HG03159 (cell line): ENCODE measurements around the gene CENPT.
"Not testable (repeated sequence)": the region's sequence is repeated elsewhere in the genome, so short reads cannot be mapped to it uniquely, and the experiment has no call there.

Experiments used
- ATAC-seq: cut with Tn5 transposase; IDR thresholded peaks from one replicate; pipeline ENCODE4 v1.9.1; 2021; ENCODE audit warnings: mild to moderate bottlenecking, moderate library complexity; ENCODE audit not compliant: unreplicated experiment

Gene CENPT

GRCh38 chr16:67877064-67877463, 29.6 kb upstream of the CENPT start:
- ATAC-seq = no peak

DNA sequence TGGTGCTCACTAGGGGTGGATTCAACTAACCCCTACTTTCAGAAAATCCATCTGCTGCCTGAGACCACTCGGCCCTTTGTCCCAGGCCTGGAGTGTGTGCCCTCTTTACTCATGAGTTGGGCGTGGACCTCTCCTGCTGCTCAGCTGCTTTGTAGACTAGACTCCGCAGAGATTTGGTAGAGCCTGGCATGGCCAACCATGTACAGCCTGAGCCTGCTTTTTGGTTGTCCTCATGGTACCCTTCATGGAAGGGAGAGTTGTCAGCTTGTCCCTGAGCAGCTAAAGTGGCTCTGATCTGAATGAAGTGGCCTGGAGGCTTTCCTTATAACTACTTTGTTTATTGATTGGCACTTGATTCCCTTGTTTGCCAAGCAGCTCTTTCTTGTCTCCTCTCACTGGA, 26.9 kb upstream of the CENPT start:
- no peak for ATAC-seq

GRCh38 chr16:67873435-67874370, 26.2 kb upstream of the CENPT start:
- peak; percentile 26 for ATAC-seq

GRCh38 chr16:67872631-67873434, 25.3 kb upstream of the CENPT start, which contains the start of gene EDC4:
Gene EDC4 (plus strand): TSS chr16:67873052. CDS start chr16:67873262, 210 bp downstream.
- ATAC-seq = peak; percentile 68

DNA sequence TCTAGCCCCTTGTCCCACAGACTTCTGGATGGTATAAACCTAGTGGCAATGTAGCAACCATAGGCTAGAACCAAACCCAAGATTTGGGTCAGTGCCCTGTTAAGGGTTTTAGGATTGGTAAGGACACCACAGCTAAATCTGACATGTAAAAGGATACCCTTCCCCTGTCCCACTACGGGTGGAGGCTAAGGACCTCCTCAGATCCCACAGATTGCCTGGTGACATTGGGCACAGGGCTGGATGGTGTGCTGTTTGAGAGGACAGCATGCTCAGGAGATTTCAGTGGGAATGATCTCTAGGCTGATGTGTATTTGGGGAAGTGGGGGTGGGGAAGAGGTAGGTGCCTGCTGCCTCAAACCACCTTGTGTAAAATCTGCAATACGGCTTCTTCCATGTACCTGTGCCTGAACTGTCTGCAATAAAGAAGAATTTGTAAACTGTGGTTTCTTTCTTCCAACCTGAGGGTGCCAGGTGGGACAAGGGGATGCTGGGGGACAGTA, 24.7 kb upstream of the CENPT start:
- no peak for ATAC-seq

DNA sequence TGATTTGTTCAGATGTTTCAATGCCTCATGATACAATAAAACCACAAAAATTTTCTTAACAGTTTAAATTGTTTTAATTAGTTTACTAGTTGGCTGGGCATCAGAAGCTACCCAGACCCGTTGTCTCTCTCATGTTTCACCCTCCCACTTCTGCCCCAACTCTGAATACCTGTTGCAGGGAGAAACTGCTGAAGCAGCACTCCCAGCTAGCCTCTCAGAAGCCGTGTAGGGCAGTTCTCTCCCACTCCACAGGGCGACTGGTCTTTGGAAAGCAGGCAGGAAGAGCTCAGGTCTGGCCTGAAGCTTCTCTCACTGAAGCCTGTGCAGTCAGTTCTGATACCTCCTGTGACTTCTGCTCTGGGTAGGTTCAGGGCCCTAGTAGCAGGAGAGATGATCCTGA, 23.8 kb upstream of the CENPT start:
- no peak for ATAC-seq

- ATAC-seq = no peak
Measured at GRCh38 chr16:67869653-67870052, 22.2 kb upstream of the CENPT start.

DNA sequence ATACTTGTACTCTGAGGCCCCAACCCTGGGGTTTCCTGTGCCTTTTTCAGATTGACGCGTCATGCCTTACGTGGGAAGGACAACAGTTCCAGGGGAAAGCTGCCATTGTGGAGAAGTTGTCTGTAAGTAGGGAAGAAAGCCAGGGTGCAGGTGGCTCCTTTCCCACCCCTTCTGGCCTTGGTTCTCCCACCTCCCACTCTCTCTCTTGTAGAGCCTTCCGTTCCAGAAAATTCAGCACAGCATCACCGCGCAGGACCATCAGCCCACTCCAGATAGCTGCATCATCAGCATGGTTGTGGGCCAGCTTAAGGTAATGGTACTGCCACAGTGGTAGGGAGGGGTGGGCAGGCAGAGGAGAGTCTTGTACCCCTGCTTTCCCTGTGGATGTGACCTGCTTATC, 20.8 kb upstream of the CENPT start:
- no peak for ATAC-seq

GRCh38 chr16:67865318-67865717, 17.8 kb upstream of the CENPT start:
- ATAC-seq = no peak

- ATAC-seq = no peak
Measured at GRCh38 chr16:67864594-67864993, 17.1 kb upstream of the CENPT start.

- ATAC-seq = not testable (repeated sequence)
Measured at GRCh38 chr16:67864044-67864443, 16.6 kb upstream of the CENPT start.

- no peak for ATAC-seq
Measured at GRCh38 chr16:67862623-67863583, 15.4 kb upstream of the CENPT start.

GRCh38 chr16:67861877-67862276, 14.4 kb upstream of the CENPT start:
- no peak for ATAC-seq

- ATAC-seq = no peak
Measured at GRCh38 chr16:67860589-67861398, 13.3 kb upstream of the CENPT start.

DNA sequence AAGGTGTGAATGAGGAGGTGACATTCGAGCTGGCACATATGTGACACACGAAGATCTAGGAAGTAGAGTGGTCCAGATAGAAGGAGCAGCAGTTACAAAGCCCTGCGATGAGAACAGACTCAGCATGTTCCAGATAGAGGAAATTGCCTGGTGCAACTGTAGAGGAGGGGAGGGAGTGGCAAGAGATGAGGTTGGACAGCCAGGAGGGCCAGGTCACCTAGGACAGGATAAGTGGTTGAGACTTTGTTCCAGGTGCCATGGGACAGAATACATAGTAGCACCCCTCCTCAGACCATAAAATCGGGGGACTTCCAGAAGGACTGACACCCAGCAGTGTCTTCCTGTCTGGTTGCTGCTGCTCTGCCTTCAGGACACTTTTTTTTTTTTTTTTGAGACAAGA, 11.0 kb upstream of the CENPT start:
- ATAC-seq = no peak

GRCh38 chr16:67857547-67858233, 10.2 kb upstream of the CENPT start:
- no peak for ATAC-seq

DNA sequence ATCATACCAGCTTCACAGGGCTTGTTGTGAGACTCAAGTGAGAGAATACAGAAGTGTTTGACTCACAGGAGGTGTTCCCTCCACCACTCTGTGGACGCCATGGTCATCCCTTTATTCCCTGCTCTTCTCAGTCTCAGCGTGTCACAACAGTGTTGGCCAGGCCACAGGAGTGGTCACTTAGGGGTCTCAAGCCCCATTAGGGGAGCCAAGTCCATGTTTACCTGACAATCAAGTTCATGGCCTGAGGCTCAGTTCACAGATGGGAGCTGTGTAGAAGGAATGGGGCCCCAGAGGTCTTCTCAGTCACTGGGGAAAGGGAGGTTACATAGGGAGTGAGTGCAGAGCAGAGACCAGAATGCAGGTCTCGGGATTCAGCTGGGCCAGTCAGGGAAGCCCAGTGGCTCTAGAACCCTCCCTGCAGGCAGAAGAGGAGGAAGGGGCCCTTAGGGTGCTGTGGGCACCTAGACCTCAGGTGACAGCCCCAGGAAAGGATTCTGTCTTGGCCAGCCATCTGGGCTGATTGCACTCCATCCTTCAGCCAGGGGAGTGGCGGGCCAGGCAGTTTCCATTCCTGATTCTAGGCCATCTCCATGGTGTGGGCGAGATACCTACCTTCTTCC, 9.5 kb upstream of the CENPT start:
- no peak for ATAC-seq

DNA sequence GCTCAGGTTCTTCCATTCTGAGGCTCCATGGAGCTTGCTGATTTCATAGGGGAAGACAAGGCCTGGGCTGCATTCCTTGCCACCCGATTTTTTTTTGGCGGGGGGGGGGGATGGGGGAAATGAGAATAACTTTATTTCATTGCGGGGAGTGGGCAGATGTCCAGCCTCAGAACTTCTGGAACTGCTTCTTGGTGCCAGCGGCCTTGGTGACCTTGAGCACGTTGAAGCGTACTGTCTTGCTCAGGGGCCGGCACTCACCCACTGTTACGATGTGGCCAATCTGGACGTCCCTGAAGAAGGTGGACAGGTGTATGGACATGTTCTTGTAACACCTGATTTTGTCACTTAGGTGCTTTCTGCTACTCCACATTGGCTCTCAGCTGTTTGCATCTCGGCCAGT, 8.3 kb upstream of the CENPT start:
- ATAC-seq = no peak

GRCh38 chr16:67853670-67854069, 6.2 kb upstream of the CENPT start:
- no peak for ATAC-seq
